G401 (cell line): Measurements from ENCODE around the gene BACH2. TPM values are rescaled to one million over a fixed set of nuclear protein-coding genes. Genes with fewer than 3 reads are reported as not detected.
A peak's percentile ranks its signal among the peaks of the same experiment; 100 is the strongest.
"Not testable (repeated sequence)": the region's sequence is repeated elsewhere in the genome, so short reads cannot be mapped to it uniquely, and the experiment has no call there.

Experiments
- DNase-seq: peaks from one replicate; pipeline ENCODE4 v3.0.0-alpha.2; 2015; ENCODE audit warnings: low spot score
- in situ Hi-C: cut with HindIII; loops from 2 replicates; pipeline ENCODE4 v1.10.0; 2016; ENCODE audit warnings: low sequenced_read_pairs, mixed read lengths
- total RNA-seq: library from RNA; depleted of rRNA; stranded (reverse); fragments of >200 nt; shearing (Covaris generic); gene quantifications from 2 replicates; pipeline ENCODE4 v1.2.3, GENCODE V29; 2014

BACH2 gene
- total RNA-seq, 1 experiment from 2014 or later = 0.71 TPM

DNA sequence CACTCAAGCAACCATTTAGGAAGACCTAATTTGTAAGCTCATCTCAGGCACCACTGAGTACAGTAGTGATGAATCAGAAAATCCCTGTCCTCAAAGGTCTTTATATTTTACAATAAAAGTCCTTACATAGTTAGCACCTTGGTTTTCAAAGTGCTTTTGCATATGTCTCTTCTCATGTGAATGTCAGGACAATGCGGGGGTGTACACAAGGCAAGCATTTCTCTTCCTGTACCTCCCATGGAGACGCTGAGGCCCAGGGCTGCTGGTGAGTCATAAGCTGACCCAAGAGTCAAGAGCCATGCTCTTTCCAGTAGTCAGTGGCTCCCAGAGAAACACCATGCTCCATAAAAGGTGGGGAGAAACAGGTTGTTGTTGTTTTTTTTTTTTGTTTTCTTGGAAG, 228.4 kb downstream of the BACH2 start:
- DNase-seq = no peak
- in situ Hi-C loops = no loop called here

DNA sequence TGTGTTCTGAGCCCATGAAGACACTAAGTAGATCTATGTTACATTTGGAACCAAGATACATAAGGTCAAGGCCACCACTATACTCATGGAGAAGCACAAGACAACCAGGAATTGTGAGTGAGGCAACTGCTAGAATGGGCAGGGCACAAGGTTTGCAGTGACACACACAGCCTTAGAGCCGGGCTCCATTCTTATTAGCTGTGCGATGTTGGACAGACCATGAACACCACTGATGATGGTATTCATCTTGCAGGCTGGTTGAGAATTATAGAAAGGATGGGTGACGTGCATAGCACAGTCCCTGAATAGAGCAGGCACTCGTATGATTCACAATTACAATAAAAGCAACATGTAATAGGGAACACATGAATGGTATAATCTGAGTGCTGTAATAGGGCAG, 229.9 kb downstream of the BACH2 start:
- in situ Hi-C loops = no loop called here

DNA sequence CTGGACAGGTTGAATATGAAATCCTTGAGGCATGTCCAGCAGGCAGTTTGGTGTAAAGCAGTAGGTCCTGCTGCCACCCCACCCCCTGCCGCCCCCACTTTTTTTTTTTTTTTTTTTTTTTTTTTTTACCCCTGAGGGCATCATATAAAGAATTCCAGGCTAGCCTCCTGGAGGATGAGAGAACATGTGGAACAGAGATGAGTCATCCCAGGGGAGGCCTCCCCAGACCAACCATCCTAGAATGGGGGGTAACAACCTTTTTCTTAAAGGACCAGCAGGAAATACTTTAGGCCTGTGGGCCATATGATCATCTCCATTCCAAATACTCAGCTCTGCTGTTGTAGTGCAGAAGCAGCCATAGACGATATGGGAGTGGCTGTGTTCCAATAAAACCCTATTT, 231.5 kb downstream of the BACH2 start:
- in situ Hi-C loops = no loop called here
- no peak for DNase-seq

More for the DNA sequence above, 229.9 kb downstream of the BACH2 start:
- DNase-seq = no peak

DNA sequence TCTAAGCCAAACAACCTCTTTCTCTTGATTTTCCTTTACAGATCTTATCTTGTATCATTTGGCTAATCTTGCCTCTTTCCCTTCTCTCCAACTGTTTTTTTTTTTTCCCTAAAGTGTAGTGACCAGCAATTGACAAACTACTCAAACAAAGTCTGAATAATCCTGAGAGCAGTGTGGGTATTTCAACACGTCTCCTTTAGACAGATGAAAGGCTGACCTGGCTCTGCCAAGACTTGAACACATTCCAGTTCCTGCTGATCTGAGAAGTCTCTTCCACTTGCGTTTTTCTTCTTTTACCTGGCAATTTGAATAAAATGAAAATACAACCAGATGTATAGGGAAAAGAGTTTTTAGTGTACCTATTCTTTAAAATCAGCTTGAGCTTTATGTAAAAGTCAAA, 234.0 kb downstream of the BACH2 start:
- peak; percentile 50 for DNase-seq
- in situ Hi-C loops = no loop called here

DNA sequence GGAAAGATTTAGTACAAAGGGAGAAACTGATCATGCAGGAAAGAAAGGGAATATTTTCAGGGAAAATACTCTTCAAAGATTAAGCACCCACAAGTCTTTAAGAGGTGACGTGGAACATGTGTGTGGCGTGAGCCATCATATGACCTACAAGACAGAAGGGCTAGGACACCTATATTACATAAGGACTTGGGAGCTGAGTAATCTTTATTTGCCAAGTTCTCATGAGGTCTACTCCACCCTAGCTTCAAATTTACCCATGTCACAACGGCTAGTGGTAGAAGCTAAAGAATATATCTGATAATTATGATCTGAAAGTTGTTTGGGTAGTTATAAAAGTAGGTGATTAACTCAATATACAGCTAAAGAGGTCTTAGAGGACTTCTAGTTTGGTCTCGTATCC, 234.6 kb downstream of the BACH2 start:
- in situ Hi-C loops = no loop called here
- DNase-seq = no peak

DNA sequence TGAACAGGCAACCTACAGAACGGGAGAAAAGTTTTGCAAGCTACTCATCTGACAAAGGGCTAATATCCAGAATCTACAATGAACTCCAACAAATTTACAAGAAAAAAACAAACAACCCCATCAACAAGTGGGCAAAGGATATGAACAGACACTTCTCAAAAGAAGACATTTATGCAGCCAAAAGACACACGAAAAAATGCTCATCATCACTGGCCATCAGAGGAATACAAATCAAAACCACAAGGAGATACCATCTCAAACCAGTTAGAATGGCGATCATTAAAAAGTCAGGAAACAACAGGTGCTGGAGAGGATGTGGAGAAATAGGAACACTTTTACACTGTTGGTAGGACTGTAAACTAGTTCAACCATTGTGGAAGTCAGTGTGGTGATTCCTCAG, 237.5 kb downstream of the BACH2 start:
- DNase-seq, in situ Hi-C loops: not testable (repeated sequence)

DNA sequence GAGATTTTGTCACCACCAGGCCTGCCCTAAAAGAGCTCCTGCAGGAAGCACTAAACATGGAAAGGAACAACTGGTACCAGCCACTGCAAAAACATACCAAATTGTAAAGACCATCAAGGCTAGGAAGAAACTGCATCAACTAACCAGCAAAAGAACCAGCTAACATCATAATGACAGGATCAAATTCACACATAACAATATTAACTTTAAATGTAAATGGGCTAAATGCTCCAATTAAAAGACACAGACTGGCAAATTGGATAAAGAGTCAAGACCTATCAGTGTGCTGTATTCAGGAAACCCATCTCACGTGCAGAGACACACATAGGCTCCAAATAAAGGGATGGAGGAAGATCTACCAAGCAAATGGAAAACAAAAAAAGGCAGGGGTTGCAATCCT, 240.7 kb downstream of the BACH2 start:
- DNase-seq, in situ Hi-C loops: not testable (repeated sequence)

DNA sequence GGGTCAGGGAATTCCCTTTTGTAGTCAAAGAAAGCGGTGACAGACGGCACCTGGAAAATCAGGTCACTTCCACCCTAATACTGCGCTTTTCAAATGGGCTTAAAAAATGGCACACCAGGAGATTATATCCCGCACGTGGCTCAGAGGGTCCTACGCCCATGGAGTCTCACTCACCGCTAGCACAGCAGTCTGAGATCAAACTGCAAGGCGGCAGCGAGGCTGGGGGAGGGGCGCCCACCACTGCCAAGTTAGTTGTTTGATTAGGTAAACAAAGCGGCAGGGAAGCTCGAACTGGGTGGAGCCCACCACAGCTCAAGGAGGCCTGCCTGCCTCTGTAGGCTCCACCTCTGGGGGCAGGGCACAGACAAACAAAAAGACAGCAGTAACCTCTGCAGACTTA, 242.4 kb downstream of the BACH2 start:
- DNase-seq, in situ Hi-C loops: not testable (repeated sequence)

DNA sequence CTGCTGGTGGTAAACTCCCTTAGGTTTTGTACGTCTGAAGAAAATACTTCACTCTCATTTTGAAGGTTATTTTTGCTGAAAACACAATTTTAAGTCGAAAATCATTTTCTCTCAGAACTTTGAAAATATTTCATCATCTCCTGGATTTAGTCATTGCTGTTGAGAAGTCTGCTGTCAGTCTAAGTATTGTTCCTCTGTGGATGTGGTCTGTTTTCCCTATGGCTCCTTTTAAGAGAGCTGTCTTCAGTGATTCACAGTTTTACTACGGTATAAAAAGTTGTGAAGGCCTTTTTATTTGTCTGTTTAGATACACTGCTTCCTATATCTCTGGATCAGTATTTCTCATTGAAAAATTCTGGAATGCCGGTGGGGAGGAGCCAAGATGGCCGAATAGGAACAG, 243.0 kb downstream of the BACH2 start:
- in situ Hi-C loops = no loop called here
- no peak for DNase-seq

DNA sequence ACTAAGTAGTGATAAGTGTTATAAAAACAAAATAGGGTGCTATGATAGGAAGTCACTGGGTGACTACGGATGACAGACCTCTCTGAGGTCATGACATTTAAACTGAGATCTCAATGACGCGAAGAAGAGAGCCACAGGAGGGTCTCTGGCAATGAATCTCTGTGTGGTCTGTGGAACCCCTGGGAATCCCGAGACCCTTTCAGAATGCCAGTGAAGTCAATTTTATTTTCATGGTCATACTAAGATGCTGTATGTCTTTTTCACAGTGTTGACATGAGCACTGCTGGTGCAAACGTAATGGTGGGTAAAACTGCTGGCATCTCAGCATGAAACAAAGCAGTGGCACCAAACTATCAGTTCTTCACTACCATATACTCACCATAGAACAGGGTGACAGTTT, 247.3 kb downstream of the BACH2 start:
- in situ Hi-C loops = no loop called here

DNA sequence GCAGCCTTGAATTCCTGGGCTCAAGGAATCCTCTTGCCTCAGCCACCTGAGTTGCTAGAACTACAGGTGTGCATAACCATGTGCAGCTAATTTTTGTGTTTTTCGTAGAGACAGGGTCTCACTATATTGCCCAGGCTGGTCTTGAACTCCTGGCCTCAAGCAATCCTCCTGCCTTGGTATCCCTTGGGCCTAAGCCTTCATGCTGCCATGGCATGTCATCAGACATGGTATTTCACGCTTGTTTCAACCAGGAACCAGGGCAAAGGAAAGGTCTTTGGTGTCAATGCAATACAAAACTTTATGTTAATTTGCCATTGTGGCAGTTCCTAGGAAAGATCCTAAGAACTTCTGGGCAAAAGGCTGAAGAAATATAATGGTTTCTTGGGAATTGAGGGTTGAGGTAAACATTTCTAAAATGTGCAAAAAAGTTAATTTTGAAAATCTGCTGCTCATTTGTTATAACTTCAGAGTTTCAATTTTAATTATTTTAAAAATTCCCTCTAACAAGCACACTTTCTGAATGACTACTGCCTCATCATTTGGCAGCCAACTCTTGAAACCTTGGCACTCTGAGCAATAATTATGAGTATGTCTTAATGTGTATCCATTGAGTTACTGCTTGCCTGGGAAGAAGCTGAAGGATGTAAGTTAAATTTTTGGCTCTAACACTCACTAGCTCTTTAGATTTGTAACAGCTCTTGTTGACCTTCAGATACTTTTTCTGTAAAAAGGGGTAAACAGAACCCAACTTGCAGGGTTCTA, 248.3 kb downstream of the BACH2 start:
- in situ Hi-C loops = no loop called here

More for the DNA sequence above, 247.3 kb downstream of the BACH2 start:
- DNase-seq = no peak

DNA sequence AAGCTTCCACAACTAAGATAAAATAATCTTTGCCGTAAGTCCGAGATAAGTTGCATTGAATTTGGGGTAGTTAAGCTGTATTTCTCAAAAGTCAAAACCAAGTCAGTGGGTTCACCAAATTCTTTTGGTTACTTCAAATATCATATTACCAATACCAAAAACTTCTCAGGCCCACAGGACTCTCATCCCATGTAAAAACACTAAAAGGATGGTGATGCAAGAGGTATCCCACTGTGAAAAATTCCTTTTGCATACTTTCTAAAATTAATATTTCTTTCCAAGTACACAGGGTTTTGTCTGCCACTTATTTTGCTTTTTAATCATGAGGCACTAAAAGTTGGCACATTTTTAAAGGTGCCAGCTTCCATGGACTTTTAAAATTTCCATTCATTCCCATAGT, 251.1 kb downstream of the BACH2 start:
- DNase-seq = no peak
- in situ Hi-C loops = no loop called here

More for the DNA sequence above, 248.3 kb downstream of the BACH2 start:
- DNase-seq = no peak

DNA sequence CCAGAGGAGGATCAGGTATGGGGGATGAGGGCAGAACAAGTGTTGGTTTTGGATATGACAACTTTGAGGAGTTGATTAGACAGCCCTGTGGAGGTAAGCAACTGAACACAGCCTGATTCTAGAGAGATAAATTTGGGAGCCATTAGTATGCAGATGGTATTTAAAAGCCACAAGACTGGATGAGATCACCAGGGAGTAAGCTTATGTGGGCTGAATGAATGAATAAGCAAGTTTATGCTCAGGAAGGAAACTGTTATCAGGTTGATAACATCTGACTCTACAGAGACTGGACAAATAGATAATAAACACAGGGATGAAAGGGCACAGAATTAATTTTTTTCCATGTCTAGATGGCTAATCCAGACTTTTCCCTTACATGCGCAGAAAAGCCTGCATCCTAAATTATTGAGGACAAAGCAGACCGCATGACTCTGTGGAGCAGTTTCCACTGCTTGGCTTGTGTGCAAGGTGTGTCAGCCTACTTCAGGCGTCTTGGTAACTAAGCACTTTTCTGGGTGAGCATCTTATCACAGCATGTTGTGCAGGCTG, 251.7 kb downstream of the BACH2 start:
- in situ Hi-C loops = no loop called here
- no peak for DNase-seq

DNA sequence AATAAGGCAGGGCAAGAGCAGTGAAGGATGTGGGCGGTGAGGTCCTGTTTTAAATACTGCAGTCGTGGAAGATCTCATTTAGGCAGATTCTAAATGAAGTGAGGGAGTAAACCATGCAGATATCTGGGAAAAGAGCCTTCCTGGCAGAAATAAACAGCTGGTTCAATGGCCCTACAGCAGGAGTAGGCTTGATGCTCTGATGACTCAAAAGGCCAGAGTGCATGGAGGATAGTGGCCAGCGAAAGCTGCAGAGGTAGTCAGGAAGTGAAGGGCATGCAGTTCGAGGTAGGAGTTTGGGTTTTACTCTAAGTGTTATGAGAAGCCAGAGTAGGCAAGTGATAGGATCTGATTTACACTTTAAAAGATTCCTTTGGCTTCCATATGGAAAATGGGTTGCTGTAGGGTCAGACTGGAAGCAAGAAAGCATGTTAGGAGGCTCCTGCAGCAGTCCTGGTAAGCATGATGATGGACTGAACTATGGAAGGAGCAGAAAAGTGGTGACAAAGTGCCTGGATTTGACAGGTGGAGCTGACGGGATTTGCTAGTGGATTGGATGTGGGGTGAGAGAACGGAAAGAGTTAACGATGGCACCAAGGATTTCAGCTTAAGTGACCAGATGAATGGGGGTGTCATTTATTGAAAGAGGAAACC, 252.3 kb downstream of the BACH2 start:
- DNase-seq = no peak

DNA sequence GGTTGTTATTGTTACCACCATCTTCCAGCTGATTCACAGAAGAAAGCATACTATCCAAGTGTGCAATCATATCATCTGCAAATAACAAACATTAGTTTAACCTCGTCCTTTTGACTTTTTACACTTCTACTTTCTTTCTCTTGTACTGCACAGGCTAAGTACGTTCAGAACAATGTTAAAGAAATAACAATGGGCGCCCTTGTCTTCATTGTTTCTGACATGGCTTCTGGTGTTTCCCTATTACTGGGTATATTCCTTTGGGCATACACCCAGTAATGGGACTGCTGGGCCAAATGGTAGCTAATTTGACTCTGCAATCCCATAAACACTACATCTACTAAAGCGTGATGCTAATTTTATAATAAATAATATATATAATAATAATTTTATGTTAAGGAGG, 255.7 kb downstream of the BACH2 start:
- DNase-seq = no peak
- in situ Hi-C loops = no loop called here

More for the DNA sequence above, 252.3 kb downstream of the BACH2 start:
- in situ Hi-C loops = no loop called here

DNA sequence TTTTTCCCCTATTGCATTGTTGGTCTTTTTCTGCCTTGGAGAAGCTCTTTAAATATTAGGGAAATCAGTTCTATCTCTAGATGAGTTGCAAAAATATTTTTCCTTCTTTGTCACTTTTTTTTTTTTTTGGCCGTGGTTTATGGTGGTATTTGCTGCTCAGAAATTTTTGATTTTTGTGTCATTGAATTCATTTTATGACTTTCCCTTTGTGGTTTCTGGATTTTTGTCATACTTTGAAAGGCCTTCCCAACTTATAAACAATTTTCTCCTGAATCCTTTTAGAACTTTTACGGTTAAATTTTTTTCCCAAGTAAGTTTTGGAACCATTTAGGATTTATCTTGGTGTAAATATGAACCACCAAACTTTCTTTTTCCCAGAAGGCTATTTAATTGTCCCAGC, 256.7 kb downstream of the BACH2 start:
- DNase-seq = no peak
- in situ Hi-C loops = no loop called here

DNA sequence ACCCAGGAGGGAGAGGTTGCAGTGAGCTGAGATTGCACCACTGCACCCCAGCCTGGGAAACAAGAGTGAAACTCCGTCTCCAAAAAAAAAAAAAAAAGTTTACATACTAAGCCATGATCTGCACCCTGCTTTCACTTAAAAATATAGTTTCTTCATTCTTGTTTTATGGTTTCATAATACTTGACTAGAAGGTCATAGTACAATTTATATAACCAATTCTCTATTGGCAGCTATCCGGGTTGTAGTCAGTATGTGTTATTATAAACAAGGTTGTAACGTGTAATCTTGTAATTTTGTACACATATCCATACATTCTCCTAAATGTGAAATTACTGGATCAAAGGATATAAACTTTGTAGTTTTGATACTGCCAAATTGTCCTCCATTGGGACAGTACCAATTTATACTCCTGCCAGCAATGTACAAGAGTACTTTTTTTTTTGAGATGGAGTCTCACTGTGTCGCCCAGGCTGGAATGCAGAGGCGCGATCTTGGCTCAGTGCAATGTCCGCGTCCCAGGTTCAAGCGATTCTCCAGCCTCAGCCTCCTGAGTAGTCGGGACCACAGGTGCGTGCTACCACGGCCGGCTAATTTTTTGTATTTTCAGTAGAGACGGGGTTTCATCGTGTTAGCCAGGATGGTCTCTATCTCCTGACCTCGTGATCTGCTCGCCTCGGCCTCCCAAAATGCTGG, 257.5 kb downstream of the BACH2 start:
- in situ Hi-C loops = no loop called here
- DNase-seq = no peak

DNA sequence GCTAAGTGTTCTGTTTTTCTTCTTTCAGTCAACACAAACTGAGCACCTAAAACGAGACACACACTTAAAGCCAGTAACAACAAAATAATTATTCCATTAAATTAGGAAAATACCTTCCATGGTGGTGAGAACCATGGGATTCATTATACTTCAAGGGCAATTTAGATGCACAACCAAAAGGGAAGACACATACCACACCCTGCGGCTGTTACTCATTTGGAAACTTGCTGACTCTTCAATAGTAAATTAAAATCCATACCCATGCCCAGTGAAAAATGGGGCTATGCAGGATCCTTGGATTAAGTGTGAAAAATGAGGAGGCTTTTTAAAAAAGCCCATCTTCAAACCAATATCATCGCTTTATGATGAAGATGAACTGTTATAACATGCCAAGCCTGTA, 259.7 kb downstream of the BACH2 start:
- DNase-seq = no peak
- in situ Hi-C loops = no loop called here

DNA sequence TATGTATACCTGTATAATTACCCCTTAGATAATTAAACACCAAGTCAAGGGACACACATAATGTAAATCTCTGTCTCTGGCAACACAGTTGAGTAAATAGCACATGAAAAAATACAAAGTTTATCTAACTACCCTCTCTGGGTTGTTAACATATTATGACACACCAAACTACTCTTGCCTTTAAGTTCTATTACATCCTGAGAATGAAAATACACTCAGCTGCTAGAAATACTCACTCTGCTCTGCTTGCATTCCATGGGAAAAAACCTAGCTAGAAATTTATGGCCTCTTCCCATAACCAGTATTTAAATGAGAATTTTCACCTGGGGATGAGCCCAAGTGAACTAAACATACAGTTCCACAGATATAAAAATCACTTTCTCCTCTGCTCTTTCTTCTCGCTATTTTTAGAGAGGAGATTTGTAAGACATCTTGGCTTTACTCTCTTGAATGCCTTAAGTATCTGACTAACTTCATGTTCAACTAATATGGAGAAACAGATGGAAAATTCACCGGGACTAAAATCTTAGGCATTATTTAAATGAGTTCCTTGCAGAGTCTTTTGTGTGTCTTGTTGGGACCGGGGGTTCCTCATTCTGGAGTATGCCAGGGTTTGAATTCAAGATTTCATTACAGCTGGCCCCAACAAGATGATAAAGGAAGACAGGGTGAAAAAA, 261.5 kb downstream of the BACH2 start:
- in situ Hi-C loops = no loop called here
- DNase-seq = no peak
